RWPE2 (cell line): ENCODE results near the gene KCNK4.

ENCODE experiments used
- ATAC-seq: fragments of 200-7000 bp; cut with Tn5 transposase; 3 replicates; pipeline ENCODE4 v1.9.1; 2021; ENCODE audit warnings: low read depth
- DNase-seq: peaks from one replicate; pipeline ENCODE4 v3.0.0-alpha.2; 2020; ENCODE audit warnings: low spot score
- H3K27ac ChIP-seq: fragments of 450-650 bp; 2 replicates; pipeline ENCODE4 v1.5.1; 2017; ENCODE audit warnings: mild to moderate bottlenecking; ENCODE audit not compliant: poor library complexity, severe bottlenecking
- H3K27me3 ChIP-seq: fragments of 250-450 bp; sonication (Bioruptor Pico); 2 replicates; pipeline ENCODE4 v1.5.1; 2021; ENCODE audit warnings: mild to moderate bottlenecking, moderate library complexity; ENCODE audit not compliant: insufficient read depth, poor library complexity, severe bottlenecking
- H3K36me3 ChIP-seq: fragments of 250-450 bp; sonication (Bioruptor Pico); 2 replicates; pipeline ENCODE4 v1.5.1; 2020; ENCODE audit warnings: low read depth, mild to moderate bottlenecking, moderate library complexity
- H3K4me1 ChIP-seq: fragments of 250-450 bp; sonication (Bioruptor Pico); 2 replicates; pipeline ENCODE4 v1.5.1; 2021; ENCODE audit warnings: mild to moderate bottlenecking, moderate library complexity; ENCODE audit not compliant: insufficient read depth, poor library complexity, severe bottlenecking
- H3K4me3 ChIP-seq: fragments of 250-450 bp; sonication (Bioruptor Pico); 2 replicates; pipeline ENCODE4 v1.5.1; 2021; ENCODE audit warnings: mild to moderate bottlenecking, moderate library complexity; ENCODE audit not compliant: severe bottlenecking
- H3K9me3 ChIP-seq: fragments of 250-450 bp; sonication (Bioruptor Pico); 2 replicates; pipeline ENCODE4 v1.5.1; 2021; ENCODE audit warnings: mild to moderate bottlenecking, moderate library complexity; ENCODE audit not compliant: severe bottlenecking
- CTCF ChIP-seq: fragments of 450-650 bp; IDR thresholded peaks from one replicate; pipeline ENCODE4 v1.5.1; 2017; ENCODE audit warnings: mild to moderate bottlenecking, moderate library complexity; ENCODE audit not compliant: poor library complexity, severe bottlenecking

Gene KCNK4

DNA sequence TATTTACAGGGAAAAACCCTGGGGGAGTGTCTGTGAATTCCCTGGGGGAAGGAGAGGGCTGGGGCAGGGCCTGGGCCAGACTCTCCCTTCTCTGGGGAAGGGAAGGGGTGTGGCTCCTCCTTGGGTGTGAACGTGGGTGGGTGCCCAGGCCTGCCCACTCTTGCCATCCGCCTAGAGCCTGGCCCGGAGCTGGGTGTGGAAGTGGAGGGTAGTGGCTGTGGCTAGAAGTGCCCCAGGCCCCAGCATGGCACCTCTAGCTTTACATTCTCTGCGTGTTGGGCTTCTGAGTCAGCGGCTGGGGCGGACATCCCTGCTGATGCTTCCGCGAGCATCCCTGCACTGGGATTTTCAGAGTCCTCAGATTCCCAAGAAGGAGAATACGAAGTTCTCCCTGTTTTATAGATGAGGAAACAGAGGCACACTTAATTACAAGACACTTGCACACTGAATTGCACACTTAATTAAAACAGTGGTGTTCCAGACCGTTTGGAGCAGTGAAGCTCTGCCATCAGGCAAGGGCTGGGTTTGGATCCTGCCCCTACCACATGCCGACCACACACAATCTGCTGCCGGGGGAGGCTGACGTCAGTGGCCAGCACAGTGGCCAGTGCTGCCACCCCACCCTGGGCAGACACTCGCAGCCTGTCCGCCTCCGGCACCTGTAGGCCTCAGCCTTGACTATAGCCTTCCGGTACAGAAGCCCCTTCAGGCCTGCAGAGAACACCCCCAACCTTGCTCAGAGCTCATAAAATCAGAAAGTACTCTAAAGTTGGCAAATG is 14.3 kb upstream of the KCNK4 start:
- H3K27me3 ChIP-seq, result no peaks in the 10 kb centered on the region
- ATAC-seq (peak; percentile 99), DNase-seq (peak; percentile 97)
- H3K27ac ChIP-seq, result peak overlapping the region; percentile 86
- peaks cover 33% of the 10 kb centered on the region for H3K36me3 ChIP-seq
- no peaks in the 10 kb centered on the region for H3K9me3 ChIP-seq
- H3K4me3 ChIP-seq, result no peak overlapping the region
- H3K4me1 ChIP-seq, result peaks cover 17% of the 10 kb centered on the region
- no peak for TF ChIP-seq CTCF

DNA sequence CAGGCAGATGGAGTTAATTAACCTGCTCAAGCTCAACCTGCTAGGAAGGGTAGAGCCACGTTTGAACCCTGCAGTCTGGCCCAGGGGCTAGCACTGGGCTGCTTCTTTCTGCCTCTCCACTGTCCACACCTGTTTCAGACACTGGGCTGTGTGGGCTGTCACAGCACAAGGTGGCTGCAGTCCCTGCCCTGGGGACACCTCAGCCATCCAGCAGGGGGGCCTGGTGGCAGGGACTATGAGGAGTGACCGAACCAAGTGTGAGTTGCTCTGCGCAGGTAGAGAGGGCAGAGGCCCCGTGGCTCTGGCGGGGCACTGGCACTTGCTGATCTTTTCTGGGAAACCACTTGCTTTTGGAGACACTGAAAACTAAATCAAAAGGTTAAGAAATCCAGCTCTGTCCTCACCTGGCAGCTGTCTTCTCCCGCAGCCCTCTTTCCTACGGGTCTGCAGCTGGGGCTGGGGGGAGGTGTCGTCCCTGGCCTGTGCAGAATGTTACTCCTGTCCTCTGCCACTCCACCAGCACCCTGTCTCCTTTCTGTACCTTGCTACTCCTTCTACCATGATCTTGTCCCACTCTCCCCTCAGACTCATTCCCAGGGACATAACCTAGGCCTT is 12.4 kb upstream of the KCNK4 start:
- TF ChIP-seq CTCF, result no peak
- H3K4me1 ChIP-seq, result peaks cover 15% of the 10 kb centered on the region

GRCh38 chr11:64281957-64282770 is 8.9 kb upstream of the KCNK4 start:
- no peak for DNase-seq
- H3K27me3 ChIP-seq, result no peaks in the 10 kb centered on the region
- no peak for ATAC-seq
- peaks cover 36% of the 10 kb centered on the region for H3K36me3 ChIP-seq
- H3K27ac ChIP-seq, result no peak overlapping the region
- TF ChIP-seq CTCF, result no peak
- H3K4me1 ChIP-seq, result peaks cover 3% of the 10 kb centered on the region
- no peak overlapping the region for H3K4me3 ChIP-seq
- H3K9me3 ChIP-seq, result no peaks in the 10 kb centered on the region

More for the DNA sequence above, 12.4 kb upstream of the KCNK4 start:
- Histone ChIP-seq H3K27ac (peak overlapping the region; percentile 8), H3K27me3 (no peaks in the 10 kb centered on the region), H3K9me3 (no peaks in the 10 kb centered on the region), H3K4me3 (no peak overlapping the region), H3K36me3 (peaks cover 46% of the 10 kb centered on the region)
- DNase-seq (no peak), ATAC-seq (no peak)

GRCh38 chr11:64283092-64283491 is 8.0 kb upstream of the KCNK4 start:
- no peaks in the 10 kb centered on the region for H3K27me3 ChIP-seq
- ATAC-seq (no peak), DNase-seq (no peak)
- peak overlapping the region; percentile 88 for H3K27ac ChIP-seq
- no peaks in the 10 kb centered on the region for H3K4me1 ChIP-seq
- H3K9me3 ChIP-seq, result no peaks in the 10 kb centered on the region
- H3K4me3 ChIP-seq, result no peak overlapping the region
- H3K36me3 ChIP-seq, result peaks cover 29% of the 10 kb centered on the region
- no peak for TF ChIP-seq CTCF
